GM18951 (cell line): Measurements from ENCODE around the gene GAK.

Experiments used
- POLR2A ChIP-seq: IDR thresholded peaks from 4 replicates; pipeline ENCODE4 v1.6.1; 2011; ENCODE audit warnings: mild to moderate bottlenecking; ENCODE audit not compliant: insufficient read length, insufficient read depth; ENCODE audit errors: extremely low read depth
- in situ Hi-C: fragments of 300-500 bp; cut with MboI; formaldehyde crosslinking; loops from one replicate; pipeline ENCODE4 v1.12.0; 2022; ENCODE audit warnings: low sequenced_read_pairs, mixed read lengths, inconsistent platforms; ENCODE audit not compliant: unreplicated experiment

The GAK gene

DNA sequence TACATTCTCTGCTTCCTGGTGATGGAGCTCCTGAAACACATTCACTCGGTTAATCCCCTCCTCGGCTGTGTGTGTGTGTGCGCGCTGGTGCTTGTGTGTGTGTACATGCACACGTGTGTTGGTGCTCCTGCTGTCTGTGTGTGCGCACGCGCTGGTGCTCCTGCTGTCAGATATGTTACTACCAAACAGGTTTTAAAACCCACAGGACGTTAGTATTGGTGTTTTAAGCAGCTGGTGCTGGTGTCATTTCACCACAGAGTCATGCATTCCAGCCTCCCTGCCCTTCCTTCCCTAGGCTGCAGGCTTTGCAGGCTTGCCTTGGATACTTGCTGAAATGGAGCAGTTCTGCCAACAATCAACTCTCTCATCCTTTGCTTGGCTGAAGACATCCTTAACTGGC lies 58.1 kb downstream of the GAK start:
- no peak for TF ChIP-seq POLR2A
- in situ Hi-C loops, result no loop called here

DNA sequence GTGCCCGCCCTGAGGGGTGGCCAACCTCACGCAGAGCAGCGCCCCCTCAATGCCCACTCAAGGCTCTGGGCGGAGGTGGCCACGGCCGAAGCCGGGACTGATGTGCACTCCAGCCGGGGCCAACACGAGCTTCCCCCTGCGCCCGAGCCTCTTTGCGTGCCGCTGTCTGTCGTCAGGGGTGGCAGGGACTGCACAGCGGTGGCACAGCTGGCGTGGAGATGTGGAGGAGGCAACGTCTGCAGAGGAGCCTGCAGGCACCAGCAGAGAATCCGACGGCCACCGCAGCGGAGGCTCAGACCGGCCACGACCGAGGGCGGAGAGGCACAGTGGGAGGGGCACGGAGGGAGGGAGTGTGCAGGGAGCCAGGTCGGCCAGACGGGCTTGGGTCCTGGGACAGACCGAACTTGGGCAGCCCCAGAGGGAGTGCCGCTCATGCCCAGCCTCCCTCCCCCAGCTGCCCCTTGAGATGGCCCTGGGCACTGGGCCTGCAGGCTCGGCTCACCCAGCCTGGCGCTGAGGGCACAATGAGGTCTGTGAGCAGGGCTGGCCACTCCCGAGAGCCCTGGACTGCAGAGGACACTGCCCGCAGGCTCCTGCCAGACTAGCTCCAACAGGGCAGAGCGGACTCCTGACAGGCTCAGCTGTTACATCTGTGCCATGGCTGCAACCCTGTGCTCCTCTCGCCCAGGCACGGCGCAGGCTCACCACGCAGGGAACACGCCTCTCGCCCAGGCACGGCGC lies 59.7 kb downstream of the GAK start:
- TF ChIP-seq POLR2A, result no peak
- in situ Hi-C loops, result no loop called here

DNA sequence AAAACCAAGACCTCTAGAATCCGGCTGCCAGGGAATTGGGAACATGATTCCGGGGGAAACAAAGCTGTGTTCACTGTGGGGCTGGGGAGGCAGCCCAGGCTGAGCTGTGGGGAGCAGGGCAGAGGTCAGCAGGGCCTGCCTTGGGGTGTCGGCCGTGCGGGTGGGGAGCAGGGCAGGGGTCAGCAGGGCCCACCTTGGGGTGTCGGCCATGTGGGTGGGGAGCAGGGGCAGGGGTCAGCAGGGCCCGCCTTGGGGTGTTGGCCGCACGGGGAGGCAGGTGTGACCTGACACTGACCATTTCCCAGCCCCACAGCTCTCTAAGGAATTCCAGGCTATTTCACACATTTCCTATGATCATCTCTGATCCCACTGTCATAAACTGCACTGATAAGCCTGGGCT lies 60.6 kb downstream of the GAK start:
- no peak for TF ChIP-seq POLR2A
- in situ Hi-C loops, result no loop called here

DNA sequence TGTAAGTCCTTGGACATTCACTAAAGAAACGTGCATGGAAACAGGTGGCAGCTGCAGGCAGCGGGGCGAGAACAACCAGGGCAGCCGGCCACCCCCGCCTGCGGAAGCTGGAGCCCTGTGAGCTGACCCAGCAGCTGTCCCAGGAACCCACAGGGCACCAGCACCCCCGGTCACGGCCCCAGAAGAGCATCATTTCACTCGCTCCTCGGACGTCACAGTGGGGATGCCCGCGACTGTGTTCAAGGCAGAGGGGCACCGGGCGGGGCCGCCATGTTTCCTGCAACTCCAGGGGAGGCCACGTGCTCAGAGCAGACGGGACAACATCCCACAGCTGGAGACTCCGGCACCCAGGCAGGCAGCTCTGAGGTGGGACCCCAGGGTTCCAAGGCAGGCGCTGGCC lies 61.2 kb downstream of the GAK start:
- TF ChIP-seq POLR2A, result no peak
- in situ Hi-C loops, result no loop called here

DNA sequence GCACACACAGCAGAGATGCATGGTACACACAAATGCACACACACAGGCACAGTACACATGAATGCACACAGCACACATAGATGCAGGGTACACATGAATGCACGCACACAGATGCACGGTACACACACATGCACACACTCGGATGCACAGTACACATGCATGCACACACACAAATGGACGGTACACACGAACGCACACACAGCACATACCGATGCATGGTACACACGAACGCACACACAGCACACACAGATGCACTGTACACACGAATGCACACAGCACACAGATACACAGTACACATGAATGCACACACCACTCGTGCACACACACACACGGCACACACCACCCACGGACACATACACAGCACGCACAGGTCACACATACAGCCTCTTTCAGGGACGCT lies 62.3 kb downstream of the GAK start:
- TF ChIP-seq POLR2A, result no peak
- in situ Hi-C loops, result no loop called here

DNA sequence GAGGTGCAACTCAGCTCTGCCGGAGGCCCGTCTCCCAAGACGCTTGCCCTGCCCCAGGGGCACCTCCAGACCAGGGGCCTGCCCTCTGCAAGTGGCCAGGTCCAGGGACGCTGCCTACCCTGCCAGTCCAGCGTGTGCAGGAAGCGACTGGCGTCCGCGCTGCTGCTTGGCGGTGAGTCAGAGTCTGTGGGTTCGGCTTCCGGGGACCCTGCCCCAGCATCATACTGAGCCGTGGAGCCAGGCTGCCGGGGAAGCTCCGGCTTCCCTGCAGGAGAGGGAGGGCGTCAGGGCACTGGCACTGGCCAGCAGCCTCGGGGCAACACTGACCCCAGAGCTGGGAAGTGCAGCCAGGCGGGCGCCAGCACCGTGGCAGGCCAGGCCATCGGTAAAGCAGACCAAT lies 63.7 kb downstream of the GAK start:
- in situ Hi-C loops, result no loop called here
- no peak for TF ChIP-seq POLR2A

DNA sequence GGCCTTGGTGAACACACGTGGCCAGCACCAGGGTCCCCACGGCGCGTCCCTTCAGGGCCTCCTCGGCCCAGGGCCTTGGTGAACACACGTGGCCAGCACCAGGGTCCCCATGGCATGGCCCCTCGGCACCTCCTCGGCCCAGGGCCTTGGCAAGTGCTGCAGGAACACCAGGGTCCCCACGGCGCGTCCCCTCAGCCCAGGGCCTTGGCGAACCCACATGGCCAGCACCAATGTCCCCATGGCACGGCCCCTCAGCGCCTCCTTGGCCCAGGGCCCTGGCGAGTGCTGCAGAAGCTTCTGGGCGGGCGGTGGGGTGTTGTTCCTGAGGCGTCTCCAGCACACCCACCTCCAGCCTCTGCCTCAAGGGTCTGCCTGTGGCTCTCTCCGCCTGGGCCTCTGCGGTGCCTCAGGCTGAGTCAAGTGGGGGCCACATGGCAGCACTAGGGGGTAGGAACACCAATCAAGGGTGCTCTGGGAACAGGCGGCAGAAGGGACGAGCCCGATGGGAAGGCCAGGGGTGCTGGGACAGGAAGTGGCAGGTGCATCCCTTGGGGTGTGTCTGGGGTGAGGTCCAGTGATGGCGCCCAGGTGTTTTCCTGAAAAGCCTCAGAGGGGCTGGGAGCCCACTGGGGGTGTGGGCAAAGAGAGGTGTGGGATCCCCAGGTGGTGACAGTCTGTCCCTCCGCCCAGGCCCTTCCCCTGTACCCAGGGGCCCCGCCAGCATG lies 64.4 kb downstream of the GAK start:
- TF ChIP-seq POLR2A, result no peak
- in situ Hi-C loops, result no loop called here

DNA sequence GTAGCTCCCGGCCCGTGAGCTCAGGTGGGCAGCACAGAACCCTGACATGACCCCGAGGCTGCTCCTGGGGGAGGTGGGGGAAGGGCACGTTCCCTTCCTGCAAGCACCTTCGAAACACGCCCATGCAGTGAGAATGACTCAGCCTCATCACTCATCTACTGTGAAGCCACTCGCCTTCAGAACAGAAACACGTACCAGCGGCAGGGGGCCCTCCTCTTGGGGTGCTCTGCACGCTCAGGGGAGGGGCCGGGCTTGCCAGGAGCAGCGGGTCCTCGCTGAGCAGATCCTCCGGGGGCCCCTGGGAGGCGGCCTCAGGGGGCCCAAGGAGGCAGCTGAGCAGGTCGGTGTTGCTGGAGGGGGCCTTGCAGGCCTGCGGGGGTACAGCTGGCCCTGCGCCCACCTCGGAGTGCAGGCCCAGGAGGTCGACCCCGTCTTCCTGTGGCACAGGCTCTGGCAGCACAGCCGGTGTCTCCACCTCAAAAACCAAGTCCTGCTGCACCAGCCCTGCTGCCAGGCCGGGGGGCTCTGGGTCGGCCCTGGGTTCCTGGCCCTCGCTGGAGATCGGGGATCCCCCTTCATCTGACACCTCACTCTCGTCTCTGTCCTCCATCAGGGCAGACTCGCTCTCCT lies 65.2 kb downstream of the GAK start:
- in situ Hi-C loops, result no loop called here
- TF ChIP-seq POLR2A, result no peak

DNA sequence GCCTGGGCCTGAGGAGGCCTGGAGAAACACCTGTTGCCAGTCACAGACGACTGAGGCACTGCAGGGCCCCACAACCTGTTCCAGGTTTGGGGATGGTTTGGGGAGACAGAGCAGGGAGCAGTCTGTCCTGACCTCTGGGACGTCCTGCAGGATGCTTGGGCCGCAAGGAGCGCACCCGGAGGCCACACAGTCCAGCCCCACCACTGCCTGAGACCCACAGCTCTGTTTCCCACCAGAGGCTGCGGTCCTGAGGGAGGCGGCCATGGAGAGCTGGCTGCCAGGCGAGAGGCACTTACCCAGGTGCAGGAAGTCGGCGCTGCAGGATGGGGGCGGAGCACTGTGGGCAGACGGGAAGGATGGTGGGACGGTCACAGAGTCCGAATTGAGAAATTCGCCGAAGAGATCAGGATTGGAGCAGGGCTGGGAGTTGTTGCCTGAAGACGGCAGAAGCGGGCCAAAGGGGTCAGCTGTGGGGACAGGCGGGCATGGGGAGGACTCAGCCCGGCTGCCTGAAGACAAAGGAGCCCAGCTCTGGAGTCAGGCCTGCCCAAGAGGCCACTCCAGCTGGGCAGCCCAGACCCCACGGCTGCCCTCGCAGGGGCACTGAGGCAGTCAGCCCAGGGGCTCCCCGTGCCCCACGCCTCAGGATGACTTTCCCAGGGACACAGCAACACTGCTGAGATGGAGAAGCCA lies 65.9 kb downstream of the GAK start:
- in situ Hi-C loops, result no loop called here
- TF ChIP-seq POLR2A, result no peak

DNA sequence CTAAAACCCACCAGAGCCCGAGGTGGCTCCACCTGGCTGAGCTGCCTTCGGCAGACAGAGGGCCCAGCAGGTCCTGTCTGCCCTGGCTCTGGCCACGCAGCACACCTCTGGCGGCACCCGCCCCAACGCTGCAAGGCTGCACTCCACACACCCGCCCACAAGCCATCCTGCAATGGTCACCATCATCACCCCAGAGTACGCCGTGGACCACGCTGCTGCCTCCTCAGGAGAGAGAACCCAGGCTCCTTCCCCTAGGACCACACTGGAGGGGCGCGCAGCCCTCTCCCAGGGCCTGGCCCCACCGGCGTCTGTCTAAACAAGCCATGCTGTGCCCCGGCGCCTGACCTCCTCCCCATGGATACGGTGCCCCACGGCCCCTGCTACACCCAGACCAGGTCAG lies 66.5 kb downstream of the GAK start:
- in situ Hi-C loops, result no loop called here
- TF ChIP-seq POLR2A, result no peak

DNA sequence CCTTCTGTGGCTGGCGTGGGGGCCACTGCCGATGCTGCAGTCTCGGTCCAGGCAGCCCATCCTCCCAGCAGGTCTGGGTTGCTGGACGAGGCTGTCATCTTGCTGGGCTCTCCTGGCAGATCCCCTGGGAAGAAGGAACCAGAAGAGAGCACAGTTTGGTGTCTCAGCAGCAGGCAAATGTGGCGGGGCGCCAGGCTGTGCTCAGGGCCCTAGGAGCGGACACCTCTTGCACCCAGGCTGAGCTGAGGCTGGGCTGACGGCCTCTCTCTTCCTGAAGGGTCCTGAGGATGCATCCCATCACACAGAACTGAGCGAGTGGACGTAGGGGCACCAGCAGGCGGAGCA lies 67.0 kb downstream of the GAK start:
- in situ Hi-C loops, result no loop called here
- no peak for TF ChIP-seq POLR2A

DNA sequence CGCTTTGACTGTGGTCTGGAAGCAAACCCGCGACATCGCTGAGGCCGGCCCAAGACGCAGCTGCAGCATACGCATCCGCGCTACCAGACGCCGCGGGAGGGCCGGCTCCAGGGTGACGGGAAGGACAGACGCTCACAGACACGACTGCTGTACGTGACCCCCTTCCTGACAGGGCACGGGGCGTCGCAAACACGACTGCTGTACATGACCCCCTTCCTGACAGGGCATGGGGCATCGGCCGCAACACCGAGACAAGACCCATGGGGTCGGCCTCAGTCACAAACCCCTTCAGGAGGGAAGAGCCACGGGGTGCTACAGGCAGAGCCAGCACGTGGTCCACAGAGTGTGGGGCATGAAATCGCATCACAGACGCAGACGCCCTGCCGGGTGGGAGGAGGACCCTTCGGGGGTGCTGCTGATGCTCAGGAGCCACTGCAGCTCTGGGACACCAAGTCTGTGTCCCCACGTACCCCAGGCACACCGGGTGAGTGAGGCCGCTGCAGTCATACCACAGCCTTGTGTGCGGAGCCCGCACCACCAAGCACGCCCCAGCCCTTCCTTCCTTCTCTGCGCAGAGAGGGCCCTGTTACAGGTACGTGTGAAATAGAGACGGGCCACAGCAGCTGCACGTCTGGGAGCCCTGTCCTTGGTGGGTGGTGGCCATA lies 67.5 kb downstream of the GAK start:
- TF ChIP-seq POLR2A, result no peak
- in situ Hi-C loops, result no loop called here

DNA sequence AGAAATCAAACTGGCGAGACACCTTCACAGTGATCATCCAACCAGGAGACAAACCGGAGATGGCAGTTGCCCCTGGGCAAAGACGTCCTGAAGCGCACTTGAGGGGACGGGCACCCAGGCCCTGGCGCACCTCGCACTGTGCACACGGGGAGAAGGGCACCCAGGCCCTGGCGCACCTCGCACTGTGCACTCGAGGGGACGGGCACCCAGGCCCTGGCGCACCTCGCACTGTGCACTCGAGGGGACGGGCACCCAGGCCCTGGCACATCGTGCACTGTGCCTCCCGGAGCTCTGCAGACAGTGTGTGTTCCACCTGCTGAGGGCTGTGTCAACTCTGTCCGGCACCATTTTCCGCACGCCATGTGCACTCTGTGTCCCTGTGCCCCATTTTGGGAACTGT lies 71.6 kb downstream of the GAK start:
- in situ Hi-C loops, result no loop called here
- TF ChIP-seq POLR2A, result no peak

DNA sequence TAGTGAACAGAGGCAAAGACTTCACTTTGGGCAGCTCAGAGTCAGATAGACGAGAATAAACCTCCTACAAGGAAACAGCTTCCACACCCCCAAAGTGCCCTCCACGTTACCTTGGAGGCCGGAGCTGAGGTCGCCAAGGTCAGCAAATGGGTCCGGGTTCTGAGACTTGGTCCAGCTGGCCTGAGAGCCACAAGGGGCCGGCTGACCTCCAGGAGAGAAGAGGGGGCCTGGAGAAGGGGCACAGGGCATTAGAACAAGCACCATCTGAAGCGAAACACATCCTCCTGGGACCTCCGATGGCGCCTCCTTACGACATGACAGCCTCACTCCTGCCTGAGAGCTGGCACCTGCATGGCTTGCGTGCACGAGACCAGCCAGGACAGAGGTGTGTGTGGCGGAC lies 72.6 kb downstream of the GAK start:
- in situ Hi-C loops, result no loop called here
- TF ChIP-seq POLR2A, result no peak
